ENCODE data around the gene USP6NL. TPM values are rescaled to one million over a fixed set of nuclear protein-coding genes. Genes with fewer than 3 reads are reported as not detected.

Gene USP6NL
- total RNA-seq, 4 donors from 2014 or later, result 3.8 to 21.9 (median 17.0) TPM

DNA sequence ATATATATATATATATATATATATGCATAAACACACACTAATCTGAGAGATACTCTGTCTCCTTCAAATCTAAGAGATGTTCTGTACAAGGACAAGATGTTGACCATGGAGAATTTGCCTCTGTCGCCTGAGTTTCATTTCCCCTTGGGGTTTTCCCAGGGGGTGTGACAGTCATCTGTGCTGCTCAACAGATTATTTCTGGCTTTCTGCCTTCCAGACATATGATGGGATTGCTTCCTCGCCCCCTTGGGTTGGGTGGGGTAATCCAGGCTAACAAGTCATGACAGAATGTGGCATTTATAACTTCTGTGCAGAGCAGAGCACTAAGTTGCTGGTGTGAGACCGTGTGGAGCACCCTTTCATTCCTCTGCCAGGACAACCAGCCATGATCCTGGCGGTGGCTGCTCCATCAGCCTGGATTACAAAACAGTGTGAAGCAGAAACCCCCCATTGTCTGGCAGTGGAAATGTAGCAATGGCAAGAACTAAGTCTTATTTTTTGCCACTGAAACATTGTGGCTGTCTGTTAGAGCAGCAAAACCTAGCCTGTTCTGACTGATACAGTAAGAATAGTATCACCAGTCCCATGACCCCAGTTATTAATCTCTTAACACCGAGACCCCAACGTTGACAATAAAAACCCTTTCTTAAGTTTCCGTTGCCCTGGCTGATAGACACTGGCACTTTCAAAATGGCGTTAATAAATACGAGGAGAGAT, 13.7 kb upstream of the USP6NL start:
- H3K36me3 ChIP-seq, result no peaks in the 10 kb centered on the region
- H3K4me3 ChIP-seq, result no peak overlapping the region
- no peaks in the 10 kb centered on the region for H3K9me3 ChIP-seq
- DNase-seq, result no peak
- TF ChIP-seq, protein P1, sequence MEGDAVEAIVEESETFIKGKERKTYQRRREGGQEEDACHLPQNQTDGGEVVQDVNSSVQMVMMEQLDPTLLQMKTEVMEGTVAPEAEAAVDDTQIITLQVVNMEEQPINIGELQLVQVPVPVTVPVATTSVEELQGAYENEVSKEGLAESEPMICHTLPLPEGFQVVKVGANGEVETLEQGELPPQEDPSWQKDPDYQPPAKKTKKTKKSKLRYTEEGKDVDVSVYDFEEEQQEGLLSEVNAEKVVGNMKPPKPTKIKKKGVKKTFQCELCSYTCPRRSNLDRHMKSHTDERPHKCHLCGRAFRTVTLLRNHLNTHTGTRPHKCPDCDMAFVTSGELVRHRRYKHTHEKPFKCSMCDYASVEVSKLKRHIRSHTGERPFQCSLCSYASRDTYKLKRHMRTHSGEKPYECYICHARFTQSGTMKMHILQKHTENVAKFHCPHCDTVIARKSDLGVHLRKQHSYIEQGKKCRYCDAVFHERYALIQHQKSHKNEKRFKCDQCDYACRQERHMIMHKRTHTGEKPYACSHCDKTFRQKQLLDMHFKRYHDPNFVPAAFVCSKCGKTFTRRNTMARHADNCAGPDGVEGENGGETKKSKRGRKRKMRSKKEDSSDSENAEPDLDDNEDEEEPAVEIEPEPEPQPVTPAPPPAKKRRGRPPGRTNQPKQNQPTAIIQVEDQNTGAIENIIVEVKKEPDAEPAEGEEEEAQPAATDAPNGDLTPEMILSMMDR (IDR thresholded peaks at IDR 0.05), result no peak
- TF ChIP-seq POLR2A (IDR thresholded peaks at IDR 0.05), result no peak
- intact Hi-C loops (cut with DNase I; ENCODE audit: low total_unique reads), result no loop called here
- no peaks in the 10 kb centered on the region for H3K27me3 ChIP-seq
- no peak overlapping the region for H3K27ac ChIP-seq
- H3K4me1 ChIP-seq, result no peaks in the 10 kb centered on the region

DNA sequence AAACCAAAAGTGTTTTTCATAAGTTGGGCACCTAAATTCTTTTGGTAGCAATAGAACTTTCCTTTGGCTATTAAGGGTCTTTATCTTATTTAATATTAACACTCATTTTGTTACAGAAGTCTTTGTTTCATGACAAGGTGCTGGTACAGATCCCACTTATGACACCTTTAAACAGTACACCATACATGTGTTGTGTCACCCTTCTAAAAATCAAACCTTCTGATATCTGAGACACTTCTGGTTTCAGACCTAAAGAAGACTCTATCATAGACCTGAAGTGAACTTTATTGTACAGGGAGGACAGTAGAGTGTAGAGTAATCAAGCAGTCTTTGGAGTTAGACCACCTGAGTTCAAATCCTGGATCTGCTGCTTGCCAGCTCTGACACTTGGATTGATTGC, 5.8 kb upstream of the USP6NL start:
- Histone ChIP-seq H3K4me3 (no peak overlapping the region), H3K27me3 (no peaks in the 10 kb centered on the region), H3K27ac (no peak overlapping the region), H3K4me1 (no peaks in the 10 kb centered on the region), H3K36me3 (no peaks in the 10 kb centered on the region), H3K9me3 (no peaks in the 10 kb centered on the region)
- intact Hi-C loops (cut with DNase I; ENCODE audit: low total_unique reads), result no loop called here
- TF ChIP-seq, protein P1 (IDR thresholded peaks at IDR 0.05), result no peak
- no peak for TF ChIP-seq POLR2A (IDR thresholded peaks at IDR 0.05)
- no peak for DNase-seq

DNA sequence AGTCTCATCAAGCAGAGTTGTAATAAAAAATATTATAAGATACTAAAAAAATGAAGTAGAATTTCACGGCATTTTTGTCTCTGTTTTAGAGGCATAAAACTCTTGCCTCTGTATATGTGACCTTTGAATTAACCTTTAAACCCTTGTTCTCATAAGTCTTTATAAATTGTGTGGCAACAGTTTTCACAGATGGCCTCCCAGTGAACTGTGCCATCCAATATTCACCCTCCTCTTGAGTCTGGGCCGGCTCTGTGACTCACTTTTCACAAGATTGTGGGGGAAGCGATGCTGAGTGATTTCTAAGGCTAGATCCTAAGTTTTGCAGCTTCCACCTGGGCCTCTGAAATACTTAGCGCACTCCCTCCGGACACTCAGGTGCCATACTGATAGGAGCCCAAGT, 4.6 kb upstream of the USP6NL start:
- DNase-seq, result no peak
- no peaks in the 10 kb centered on the region for H3K36me3 ChIP-seq
- no peak overlapping the region for H3K4me3 ChIP-seq
- H3K4me1 ChIP-seq, result no peaks in the 10 kb centered on the region
- TF ChIP-seq, protein P1 (IDR thresholded peaks at IDR 0.05), result no peak
- no peak for TF ChIP-seq POLR2A (IDR thresholded peaks at IDR 0.05)
- H3K27me3 ChIP-seq, result no peaks in the 10 kb centered on the region
- H3K27ac ChIP-seq, result no peak overlapping the region
- H3K9me3 ChIP-seq, result no peaks in the 10 kb centered on the region
- intact Hi-C loops (cut with DNase I; ENCODE audit: low total_unique reads), result no loop called here

DNA sequence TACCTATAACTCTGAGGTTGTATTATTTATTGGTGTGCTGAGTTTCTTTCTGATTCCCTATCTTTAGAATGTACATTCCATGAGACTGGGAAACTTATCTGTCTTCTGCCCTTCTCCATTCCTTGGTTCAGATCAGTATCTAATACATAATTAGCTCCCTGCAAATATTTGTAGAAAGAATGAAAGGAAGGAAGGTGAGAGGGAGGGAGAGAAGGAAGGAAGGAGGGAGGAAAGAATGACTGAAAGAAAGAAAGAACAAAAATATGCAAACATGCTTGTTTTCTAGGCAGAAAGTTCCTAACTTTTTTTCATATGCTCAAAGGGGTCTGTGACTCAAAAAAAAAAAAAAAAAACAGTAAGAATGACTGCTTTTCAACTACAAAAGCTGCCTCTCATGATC, 3.9 kb upstream of the USP6NL start:
- H3K27ac ChIP-seq, result no peak overlapping the region

More for the DNA sequence above, 3.9 kb upstream of the USP6NL start:
- no peak for DNase-seq
- Histone ChIP-seq H3K4me1 (no peaks in the 10 kb centered on the region), H3K9me3 (no peaks in the 10 kb centered on the region), H3K4me3 (no peak overlapping the region), H3K27me3 (no peaks in the 10 kb centered on the region), H3K36me3 (no peaks in the 10 kb centered on the region)
- TF ChIP-seq, protein P1 (IDR thresholded peaks at IDR 0.05), result no peak
- TF ChIP-seq POLR2A (IDR thresholded peaks at IDR 0.05), result no peak
- intact Hi-C loops (cut with DNase I; ENCODE audit: low total_unique reads), result no loop called here

All from uterus (tissue), 4 donors.